Skeletal muscle tissue (tissue), 4 donors: Measurements from ENCODE around the gene PCOLCE2. TPM values are rescaled to one million over a fixed set of nuclear protein-coding genes. Genes with fewer than 3 reads are reported as not detected.

ENCODE experiments used
- H3K27ac ChIP-seq: one replicate; pipeline ENCODE4 v1.7.0; 2013; ENCODE audit warnings: mild to moderate bottlenecking, low read depth, low read length, inconsistent platforms
- H3K27me3 ChIP-seq, 3 donors: one replicate each; pipeline ENCODE4 v1.7.0; 2013; ENCODE audit warnings: low read length in 3 of 3; ENCODE audit not compliant: control insufficient read depth in 3 of 3, insufficient read depth in 3 of 3
- H3K36me3 ChIP-seq, 3 donors: one replicate each; pipeline ENCODE4 v1.7.0; 2013; ENCODE audit warnings: low read length in 3 of 3; ENCODE audit not compliant: control insufficient read depth in 3 of 3, insufficient read depth in 3 of 3
- H3K4me1 ChIP-seq, 3 donors: one replicate each; pipeline ENCODE4 v1.7.0; 2013; ENCODE audit warnings: low read length in 3 of 3, mild to moderate bottlenecking in 3 of 3; ENCODE audit not compliant: control insufficient read depth in 3 of 3, insufficient read depth in 3 of 3
- H3K4me3 ChIP-seq, 3 donors: one replicate each; pipeline ENCODE4 v1.7.0; 2013; ENCODE audit warnings: low read length in 3 of 3
- H3K9ac ChIP-seq, 3 donors: one replicate each; pipeline ENCODE4 v1.7.0; 2013; ENCODE audit warnings: low read length in 3 of 3, mild to moderate bottlenecking in 3 of 3, moderate library complexity in 2 of 3, low read depth in 1 of 3
- H3K9me3 ChIP-seq, 3 donors: one replicate each; pipeline ENCODE4 v1.7.0; 2013; ENCODE audit warnings: low read length in 3 of 3; ENCODE audit not compliant: control insufficient read depth in 3 of 3
- total RNA-seq: library from RNA; depleted of rRNA; stranded (reverse); fragments of >200 nt; gene quantifications from one replicate; pipeline ENCODE4 v1.2.3, GENCODE V29; 2014
- donor health status: Osteomylitis.

The PCOLCE2 gene
- total RNA-seq, 1 donor from 2014 or later = 3.1 TPM

DNA sequence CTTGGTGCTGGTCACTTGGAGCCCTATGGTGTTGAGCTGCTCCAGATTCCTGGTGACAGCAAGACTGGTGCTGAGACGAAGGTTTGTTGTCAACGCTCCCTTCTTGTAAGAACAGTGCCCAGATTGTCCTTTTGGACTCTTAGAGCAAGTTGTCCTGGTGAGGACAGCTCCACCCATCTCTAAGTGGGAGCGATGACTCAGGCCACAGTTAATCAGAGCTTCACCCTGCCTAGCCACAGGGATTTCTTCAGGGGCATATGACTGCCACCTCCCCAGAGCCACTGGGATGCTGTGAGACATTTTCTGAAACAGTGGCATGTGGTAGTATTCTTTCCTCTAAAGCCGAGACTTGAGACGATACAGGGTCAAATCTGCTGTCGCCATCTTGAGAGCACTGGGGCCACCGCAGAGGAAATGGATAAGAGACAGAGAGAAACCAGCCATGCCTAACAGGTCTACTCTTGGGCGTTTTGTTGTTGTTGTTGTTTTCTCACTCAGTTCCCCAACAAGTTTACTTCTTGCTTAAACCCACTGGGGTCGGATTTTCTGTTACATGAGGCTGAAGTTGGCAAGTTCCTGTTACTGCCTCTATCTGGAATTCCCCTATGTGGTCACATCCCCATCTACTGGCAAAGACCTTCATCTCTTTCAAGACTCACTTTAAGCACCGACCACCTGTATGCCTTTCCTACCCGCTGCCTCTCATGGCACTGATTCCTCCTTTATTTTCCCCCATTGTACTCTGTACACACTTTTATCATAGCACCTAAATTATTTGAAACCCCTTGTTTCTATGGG is 16.0 kb upstream of the PCOLCE2 start:
- Histone ChIP-seq H3K4me1 (no peaks in the 10 kb centered on the region), H3K9me3 (no peaks in the 10 kb centered on the region)

DNA sequence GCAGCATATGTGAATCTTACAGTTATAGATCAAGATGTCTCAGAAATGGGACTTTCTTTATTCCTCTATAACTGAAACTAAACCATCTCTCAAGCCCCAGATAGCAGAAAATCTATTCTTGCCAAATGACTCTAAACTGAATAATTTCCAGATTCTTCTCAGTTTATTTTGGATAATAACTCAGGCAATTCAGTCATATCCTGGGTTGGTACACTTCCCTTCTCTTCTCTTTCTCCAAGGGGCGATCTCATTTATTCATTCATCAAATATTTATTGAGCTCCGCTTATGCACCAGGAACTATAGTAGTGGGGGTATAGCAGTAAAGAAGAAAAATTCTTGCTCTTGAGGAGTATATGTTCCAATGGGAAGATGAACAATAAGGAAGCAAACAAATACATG is 13.5 kb upstream of the PCOLCE2 start:
- Histone ChIP-seq H3K36me3 (no peaks in the 10 kb centered on the region), H3K27ac (no peak overlapping the region), H3K4me3 (no peak overlapping the region)

More for the DNA sequence above, 16.0 kb upstream of the PCOLCE2 start:
- Histone ChIP-seq H3K27me3 (peaks cover 0 to 3% (median 0%) of the 10 kb centered on the region in 3 donors), H3K9ac (no peak overlapping the region), H3K36me3 (no peaks in the 10 kb centered on the region), H3K27ac (no peak overlapping the region), H3K4me3 (no peak overlapping the region)

DNA sequence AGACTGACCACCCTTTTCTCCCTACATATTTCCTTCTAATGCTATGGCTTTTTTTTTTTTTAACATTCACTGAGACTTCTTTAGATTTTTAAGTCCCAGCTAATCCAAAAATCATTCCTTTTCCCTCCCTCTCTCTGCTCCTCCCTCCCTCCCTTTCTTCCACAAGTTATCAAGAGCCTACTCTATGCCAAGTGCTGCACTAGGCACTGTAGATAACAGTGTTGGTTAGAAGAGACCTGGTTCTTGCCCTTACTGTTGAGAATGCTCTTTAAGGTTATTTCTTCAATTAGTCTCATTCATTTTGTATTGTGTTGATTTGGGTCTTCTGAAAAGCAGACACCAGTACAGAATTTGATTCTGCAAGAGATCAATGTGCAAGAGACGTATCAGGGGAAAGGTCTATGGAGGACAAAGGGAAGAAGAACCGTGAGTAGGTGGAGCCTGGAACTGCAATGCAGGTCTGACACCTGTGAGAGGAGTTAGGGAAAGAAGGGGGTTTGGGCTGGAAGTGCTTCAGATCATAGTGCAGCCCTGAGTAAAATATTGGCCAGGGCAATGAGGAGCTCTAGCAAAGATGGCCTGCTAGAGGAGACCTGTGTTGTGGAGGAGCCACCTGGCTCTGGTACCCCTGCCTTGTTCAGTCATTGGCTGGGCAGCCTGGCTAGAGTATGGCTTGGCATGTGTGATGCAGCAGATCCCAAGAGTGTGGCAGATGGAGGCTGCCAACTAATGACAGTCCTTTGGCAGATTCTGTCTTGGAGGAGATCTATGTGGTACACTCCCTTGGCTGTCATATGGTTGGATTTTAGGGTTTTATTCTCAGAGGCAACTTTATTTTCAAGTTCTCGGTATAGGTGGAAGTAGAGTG is 9.7 kb upstream of the PCOLCE2 start:
- no peak overlapping the region for H3K9ac ChIP-seq
- H3K27ac ChIP-seq = no peak overlapping the region
- no peaks in the 10 kb centered on the region for H3K9me3 ChIP-seq
- no peak overlapping the region for H3K4me3 ChIP-seq
- H3K36me3 ChIP-seq = no peaks in the 10 kb centered on the region
- peaks cover 2 to 3% (median 3%) of the 10 kb centered on the region in 3 donors for H3K27me3 ChIP-seq
- no peaks in the 10 kb centered on the region for H3K4me1 ChIP-seq

More for the DNA sequence above, 13.5 kb upstream of the PCOLCE2 start:
- Histone ChIP-seq H3K9ac (no peak overlapping the region), H3K9me3 (no peaks in the 10 kb centered on the region), H3K27me3 (peaks cover 2 to 3% (median 3%) of the 10 kb centered on the region in 3 donors), H3K4me1 (no peaks in the 10 kb centered on the region)

DNA sequence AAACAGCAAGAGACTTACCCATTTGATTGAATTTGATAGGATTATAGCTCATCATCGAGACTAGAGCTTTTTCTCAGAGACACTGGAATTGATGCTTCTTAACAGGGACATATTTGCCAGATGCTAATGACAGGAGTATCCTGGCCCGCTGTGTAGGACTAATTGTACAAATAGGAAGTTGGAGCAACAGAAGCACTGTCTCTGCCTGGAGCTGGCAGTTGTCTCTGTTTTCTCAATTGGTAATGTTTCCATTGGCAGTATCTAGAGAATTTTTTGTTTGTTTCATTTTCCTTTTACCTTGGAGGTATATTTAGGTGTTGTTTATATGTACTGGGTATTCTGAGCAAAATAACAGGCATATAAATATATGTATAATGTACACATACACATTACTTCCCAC is 8.9 kb upstream of the PCOLCE2 start:
- no peak overlapping the region for H3K4me3 ChIP-seq

DNA sequence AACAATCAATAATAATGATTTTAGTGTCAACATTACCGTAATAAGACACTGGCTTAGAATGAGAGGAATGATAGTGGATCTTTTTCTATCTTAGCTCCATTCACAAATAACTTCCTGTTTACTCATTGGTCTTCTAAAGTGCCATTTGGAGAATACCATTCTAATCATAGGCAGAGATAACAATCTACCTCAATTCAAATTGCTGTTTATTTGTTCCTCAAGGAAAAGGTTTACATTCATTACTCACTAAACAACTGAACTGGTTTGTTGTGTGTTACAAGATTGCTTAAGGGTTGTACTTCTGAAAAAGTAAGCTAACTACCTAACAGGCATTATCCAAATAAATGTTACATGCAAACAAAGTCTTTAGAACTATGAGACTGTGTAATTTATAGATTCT is 8.1 kb upstream of the PCOLCE2 start:
- peaks cover 2 to 3% (median 3%) of the 10 kb centered on the region in 3 donors for H3K27me3 ChIP-seq
- H3K9me3 ChIP-seq = no peaks in the 10 kb centered on the region
- H3K36me3 ChIP-seq = no peaks in the 10 kb centered on the region
- no peaks in the 10 kb centered on the region for H3K4me1 ChIP-seq
- H3K27ac ChIP-seq = no peak overlapping the region
- H3K9ac ChIP-seq = no peak overlapping the region
- H3K4me3 ChIP-seq = no peak overlapping the region

More for the DNA sequence above, 8.9 kb upstream of the PCOLCE2 start:
- Histone ChIP-seq H3K36me3 (no peaks in the 10 kb centered on the region), H3K9me3 (no peaks in the 10 kb centered on the region), H3K27ac (no peak overlapping the region), H3K27me3 (peaks cover 2 to 3% (median 3%) of the 10 kb centered on the region in 3 donors), H3K9ac (no peak overlapping the region), H3K4me1 (no peaks in the 10 kb centered on the region)

DNA sequence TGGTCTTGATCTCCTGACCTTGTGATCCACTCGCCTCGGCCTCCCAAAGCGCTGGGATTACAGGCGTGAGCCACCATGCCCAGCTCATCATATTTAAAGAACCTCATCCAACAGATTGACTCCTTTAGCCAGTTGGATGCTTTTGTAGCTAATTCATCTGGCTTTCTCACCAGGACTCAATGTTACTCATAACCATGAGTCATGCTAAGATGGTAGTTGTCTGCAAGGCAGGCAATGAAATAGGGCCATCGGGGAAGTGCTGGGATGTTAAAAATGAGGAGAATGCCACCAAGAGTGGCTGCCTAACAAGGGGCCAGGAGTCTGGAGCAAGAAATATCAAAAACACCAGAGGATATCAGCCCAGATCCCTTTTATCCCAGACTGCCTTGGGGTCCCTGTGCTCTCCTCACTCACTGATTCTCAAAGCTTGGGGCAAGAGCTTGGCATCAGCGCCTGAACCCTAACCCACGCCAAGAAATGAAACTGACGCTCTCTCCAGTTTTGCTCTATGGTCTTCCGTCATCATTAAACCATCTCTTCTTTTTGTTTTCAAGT is 7.4 kb upstream of the PCOLCE2 start:
- Histone ChIP-seq H3K27ac (no peak overlapping the region), H3K27me3 (peaks cover 2 to 3% (median 3%) of the 10 kb centered on the region in 3 donors), H3K4me1 (no peaks in the 10 kb centered on the region), H3K4me3 (no peak overlapping the region), H3K36me3 (no peaks in the 10 kb centered on the region), H3K9ac (no peak overlapping the region), H3K9me3 (no peaks in the 10 kb centered on the region)

DNA sequence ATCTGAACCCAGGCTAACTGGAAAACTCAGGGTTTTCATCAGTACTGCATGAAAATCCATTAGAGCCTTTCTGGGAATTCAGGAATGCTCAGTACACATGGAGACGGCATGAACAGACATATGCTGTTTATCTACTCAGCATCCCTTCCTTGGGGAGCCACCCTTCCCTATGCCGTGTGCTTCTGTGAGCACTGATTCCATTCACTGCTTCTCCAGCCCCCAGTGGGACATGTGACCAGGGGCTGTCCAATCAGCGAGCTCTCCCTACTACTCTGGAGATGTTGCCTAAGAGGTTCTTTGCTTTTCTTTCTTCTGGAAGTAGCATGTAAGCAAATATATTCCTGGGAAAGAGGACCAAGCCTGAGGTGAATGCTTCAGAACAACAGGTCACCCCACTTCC is 5.6 kb upstream of the PCOLCE2 start:
- Histone ChIP-seq H3K9me3 (no peaks in the 10 kb centered on the region), H3K27ac (no peak overlapping the region), H3K36me3 (no peaks in the 10 kb centered on the region), H3K4me1 (no peaks in the 10 kb centered on the region), H3K4me3 (no peak overlapping the region), H3K27me3 (peaks cover 0 to 4% (median 3%) of the 10 kb centered on the region in 3 donors), H3K9ac (no peak overlapping the region)

DNA sequence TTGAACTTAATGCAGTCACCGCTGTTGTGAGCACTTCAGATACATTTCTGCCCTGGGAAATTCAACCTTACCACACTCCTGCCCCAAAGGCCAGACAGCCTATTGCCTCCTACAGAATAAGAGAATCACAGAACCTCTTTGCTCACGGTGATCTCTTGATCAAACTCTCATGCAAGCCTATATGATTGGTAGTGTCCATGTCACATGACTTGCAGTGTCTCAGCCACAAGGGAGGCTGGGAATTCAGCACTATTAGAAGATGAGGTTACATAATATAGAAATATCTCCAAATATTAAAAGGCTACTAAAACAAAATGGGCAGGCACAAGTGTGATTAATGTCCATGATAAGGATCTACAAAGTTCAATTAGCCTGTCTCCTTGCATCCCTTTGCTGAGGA is 3.8 kb upstream of the PCOLCE2 start:
- peaks cover 5 to 11% (median 8%) of the 10 kb centered on the region in 3 donors for H3K4me1 ChIP-seq
- H3K9ac ChIP-seq = no peak overlapping the region

DNA sequence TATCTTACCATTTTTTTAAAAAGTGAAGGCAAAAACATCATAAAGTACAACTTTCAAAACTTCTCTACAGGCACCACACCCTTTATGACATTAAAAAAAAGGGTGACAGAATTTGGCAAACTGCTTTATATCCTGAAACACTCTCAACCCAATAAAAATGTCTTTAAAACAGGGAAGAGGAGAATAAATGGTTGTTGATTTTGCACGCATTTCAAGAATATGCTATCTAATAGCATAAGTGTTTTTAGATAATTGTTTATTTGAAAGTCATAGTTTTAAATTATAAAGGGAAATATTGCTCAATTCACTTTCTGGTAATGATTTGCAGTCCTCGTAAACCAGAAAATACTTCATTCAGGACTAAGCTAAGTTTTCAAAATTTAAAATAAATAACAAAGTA is 1.7 kb upstream of the PCOLCE2 start:
- H3K9ac ChIP-seq = no peak overlapping the region
- H3K36me3 ChIP-seq = no peaks in the 10 kb centered on the region
- H3K4me1 ChIP-seq = peaks cover 5 to 11% (median 8%) of the 10 kb centered on the region in 3 donors
- H3K4me3 ChIP-seq = no peak overlapping the region
- no peaks in the 10 kb centered on the region for H3K9me3 ChIP-seq
- H3K27ac ChIP-seq = no peak overlapping the region
- H3K27me3 ChIP-seq = peaks cover 7 to 11% (median 7%) of the 10 kb centered on the region in 3 donors

More for the DNA sequence above, 3.8 kb upstream of the PCOLCE2 start:
- Histone ChIP-seq H3K9me3 (no peaks in the 10 kb centered on the region), H3K4me3 (no peak overlapping the region), H3K27ac (no peak overlapping the region), H3K27me3 (peaks cover 7 to 11% (median 7%) of the 10 kb centered on the region in 3 donors), H3K36me3 (no peaks in the 10 kb centered on the region)
